Fibroblast of lung (primary cell): Measurements from ENCODE around the gene GRHL1.

Experiments
- EZH2 ChIP-seq: IDR thresholded peaks from 2 replicates; pipeline ENCODE4 v1.5.1; 2012; ENCODE audit warnings: low read length, control low read depth, mild to moderate bottlenecking; ENCODE audit errors: missing control alignments
- TF ChIP-seq, protein P1 (sequence below), 2 donors: IDR thresholded peaks in 1 of 2; conservative IDR thresholded peaks in 1 of 2; 1 replicate in 1 of 2; 2 replicates in 1 of 2; pipeline ENCODE4 v1.5.1; 2011 to 2012; ENCODE audit warnings: low read length in 2 of 2, control low read depth in 1 of 2, inconsistent platforms in 1 of 2, low read depth in 1 of 2, mild to moderate bottlenecking in 1 of 2

DNA sequence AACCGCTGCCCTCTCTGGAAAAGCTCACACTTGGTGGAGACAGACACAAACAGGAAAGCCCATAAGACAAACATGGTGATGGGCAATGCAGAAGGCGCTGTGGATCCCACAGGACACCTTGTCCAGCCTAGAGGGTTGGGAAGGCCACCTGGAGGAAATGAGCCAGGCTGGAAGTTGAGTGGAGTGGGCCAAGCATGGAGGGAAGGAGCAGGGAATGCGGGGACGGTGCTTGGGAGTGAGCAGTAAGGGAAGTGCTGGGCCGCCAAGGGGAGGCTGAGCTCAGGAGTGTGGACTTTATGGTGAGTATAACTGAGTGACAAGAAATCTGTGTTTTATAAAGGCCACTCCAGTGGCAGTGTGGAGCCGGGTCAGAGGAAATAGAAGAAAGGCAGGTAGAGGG lies 2.8 kb upstream of the GRHL1 start:
- TF ChIP-seq EZH2: no peak
- TF ChIP-seq, protein P1, sequence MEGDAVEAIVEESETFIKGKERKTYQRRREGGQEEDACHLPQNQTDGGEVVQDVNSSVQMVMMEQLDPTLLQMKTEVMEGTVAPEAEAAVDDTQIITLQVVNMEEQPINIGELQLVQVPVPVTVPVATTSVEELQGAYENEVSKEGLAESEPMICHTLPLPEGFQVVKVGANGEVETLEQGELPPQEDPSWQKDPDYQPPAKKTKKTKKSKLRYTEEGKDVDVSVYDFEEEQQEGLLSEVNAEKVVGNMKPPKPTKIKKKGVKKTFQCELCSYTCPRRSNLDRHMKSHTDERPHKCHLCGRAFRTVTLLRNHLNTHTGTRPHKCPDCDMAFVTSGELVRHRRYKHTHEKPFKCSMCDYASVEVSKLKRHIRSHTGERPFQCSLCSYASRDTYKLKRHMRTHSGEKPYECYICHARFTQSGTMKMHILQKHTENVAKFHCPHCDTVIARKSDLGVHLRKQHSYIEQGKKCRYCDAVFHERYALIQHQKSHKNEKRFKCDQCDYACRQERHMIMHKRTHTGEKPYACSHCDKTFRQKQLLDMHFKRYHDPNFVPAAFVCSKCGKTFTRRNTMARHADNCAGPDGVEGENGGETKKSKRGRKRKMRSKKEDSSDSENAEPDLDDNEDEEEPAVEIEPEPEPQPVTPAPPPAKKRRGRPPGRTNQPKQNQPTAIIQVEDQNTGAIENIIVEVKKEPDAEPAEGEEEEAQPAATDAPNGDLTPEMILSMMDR (conservative IDR thresholded peaks at IDR 0.05 in 1 of 2, IDR thresholded peaks at IDR 0.05 in 1 of 2; ENCODE audit: low read depth in 1 of 2, low read length in 2 of 2): no peak
